Trophoblast cell (in vitro differentiated cells and primary cell): ENCODE data around the gene PDIA4.

Experiments used
- DNase-seq, 2 donors: peaks; one replicate each; pipeline ENCODE4 v3.0.0-alpha.2; 2016
- H2AFZ ChIP-seq: 2 replicates; pipeline ENCODE4 v1.6.1; 2013; ENCODE audit warnings: low read length, moderate library complexity, mild to moderate bottlenecking; ENCODE audit not compliant: insufficient read depth, poor library complexity
- H2AK5ac ChIP-seq: 2 replicates; pipeline ENCODE4 v1.6.1; 2013; ENCODE audit warnings: mild to moderate bottlenecking, low read length
- H2BK120ac ChIP-seq: 2 replicates; pipeline ENCODE4 v1.6.1; 2013; ENCODE audit warnings: low read length, mild to moderate bottlenecking, moderate library complexity; ENCODE audit not compliant: insufficient read depth, poor library complexity
- H2BK12ac ChIP-seq: 2 replicates; pipeline ENCODE4 v1.6.1; 2013; ENCODE audit warnings: mild to moderate bottlenecking, low read length, moderate library complexity
- H2BK5ac ChIP-seq: 2 replicates; pipeline ENCODE4 v1.6.1; 2013; ENCODE audit warnings: low read length, low read depth, moderate library complexity, mild to moderate bottlenecking; ENCODE audit not compliant: poor library complexity
- H3K14ac ChIP-seq: 2 replicates; pipeline ENCODE4 v1.6.1; 2013; ENCODE audit warnings: mild to moderate bottlenecking, low read length
- H3K18ac ChIP-seq: 2 replicates; pipeline ENCODE4 v1.6.1; 2013; ENCODE audit warnings: mild to moderate bottlenecking, low read length
- H3K23ac ChIP-seq: 2 replicates; pipeline ENCODE4 v1.6.1; 2013; ENCODE audit warnings: low read length
- H3K27ac ChIP-seq: 2 replicates; pipeline ENCODE4 v1.5.1; 2013; ENCODE audit warnings: low read depth, mild to moderate bottlenecking, inconsistent platforms, low read length, moderate library complexity
- H3K27me3 ChIP-seq: 2 replicates; pipeline ENCODE4 v1.6.1; 2013; ENCODE audit warnings: inconsistent platforms, mild to moderate bottlenecking, low read length, moderate library complexity; ENCODE audit not compliant: insufficient read depth
- H3K36me3 ChIP-seq, 2 experiments: 1 replicate in 1 of 2; 2 replicates in 1 of 2; pipeline ENCODE4 v1.6.1; 2013; ENCODE audit warnings: low read length in 2 of 2, mild to moderate bottlenecking in 2 of 2, moderate library complexity in 1 of 2; ENCODE audit not compliant: insufficient read depth in 2 of 2, control insufficient read depth in 1 of 2
- H3K4ac ChIP-seq: 2 replicates; pipeline ENCODE4 v1.6.1; 2013; ENCODE audit warnings: low read depth, mild to moderate bottlenecking, low read length, moderate library complexity
- H3K4me1 ChIP-seq, 2 experiments: 1 replicate in 1 of 2; 2 replicates in 1 of 2; pipeline ENCODE4 v1.6.1; 2013; ENCODE audit warnings: low read length in 2 of 2, mild to moderate bottlenecking in 2 of 2, moderate library complexity in 1 of 2; ENCODE audit not compliant: insufficient read depth in 2 of 2, control insufficient read depth in 1 of 2
- H3K4me2 ChIP-seq: 2 replicates; pipeline ENCODE4 v1.6.1; 2013; ENCODE audit warnings: inconsistent platforms, mild to moderate bottlenecking, low read length, moderate library complexity
- H3K4me3 ChIP-seq: 2 replicates; pipeline ENCODE4 v1.5.1; 2013; ENCODE audit warnings: mild to moderate bottlenecking, low read depth, low read length, inconsistent platforms
- H3K79me1 ChIP-seq: one replicate; pipeline ENCODE4 v1.6.1; 2013; ENCODE audit warnings: low read length
- H3K79me2 ChIP-seq: 2 replicates; pipeline ENCODE4 v1.6.1; 2013; ENCODE audit warnings: low read length, mild to moderate bottlenecking; ENCODE audit not compliant: control insufficient read depth, insufficient read depth, poor library complexity
- H3K9ac ChIP-seq: 2 replicates; pipeline ENCODE4 v1.6.1; 2013; ENCODE audit warnings: mild to moderate bottlenecking, low read length
- H3K9me3 ChIP-seq: 2 replicates; pipeline ENCODE4 v1.6.1; 2013; ENCODE audit warnings: low read depth, mild to moderate bottlenecking, control low read depth, inconsistent platforms, low read length; ENCODE audit not compliant: insufficient read depth
- H4K12ac ChIP-seq: 2 replicates; pipeline ENCODE4 v1.6.1; 2013; ENCODE audit warnings: low read depth, mild to moderate bottlenecking, low read length, moderate library complexity
- H4K8ac ChIP-seq: 2 replicates; pipeline ENCODE4 v1.6.1; 2013; ENCODE audit warnings: low read depth, mild to moderate bottlenecking, low read length, moderate library complexity
- H4K91ac ChIP-seq: one replicate; pipeline ENCODE4 v1.6.1; 2013; ENCODE audit warnings: low read depth, mild to moderate bottlenecking, low read length, moderate library complexity
- WGBS: extraction: QIAGEN DNeasy Blood & Tissue Kit; methylation state at CpG from one replicate; pipeline ENCODE4 v1.1.7; 2013; ENCODE audit warnings: missing lambda C conversion rate; ENCODE audit not compliant: insufficient read length, insufficient coverage; ENCODE audit errors: extremely low coverage; 5-methylcytosine and 5-hydroxymethylcytosine counted together

PDIA4 gene

GRCh38 chr7:149004405-149005370, 23.6 kb downstream of the PDIA4 start:
- no peak overlapping the region for H4K12ac ChIP-seq
- no peak overlapping the region for H3K23ac ChIP-seq
- no peak overlapping the region for H2AFZ ChIP-seq
- H2BK120ac ChIP-seq = no peak overlapping the region
- H3K18ac ChIP-seq = no peak overlapping the region
- H4K8ac ChIP-seq = no peak overlapping the region
- H4K91ac ChIP-seq = no peak overlapping the region
- peaks cover 74 to 79% of the 10 kb centered on the region in 2 experiments for H3K36me3 ChIP-seq
- H3K79me1 ChIP-seq = no peaks in the 10 kb centered on the region
- H3K9me3 ChIP-seq = peaks cover 4% of the 10 kb centered on the region
- H3K4me3 ChIP-seq = no peak overlapping the region
- H3K14ac ChIP-seq = no peak overlapping the region
- no peak overlapping the region for H2BK5ac ChIP-seq
- H3K4ac ChIP-seq = no peak overlapping the region
- no peaks in the 10 kb centered on the region for H3K79me2 ChIP-seq
- DNase-seq = no peak
- WGBS = no CpG with 5 or more reads among the region's 28 CpGs
- H2BK12ac ChIP-seq = no peak overlapping the region
- H3K27ac ChIP-seq = no peak overlapping the region
- H3K4me1 ChIP-seq = peaks cover 0 to 3% of the 10 kb centered on the region in 2 experiments
- no peak overlapping the region for H3K9ac ChIP-seq
- no peak overlapping the region for H3K4me2 ChIP-seq
- no peaks in the 10 kb centered on the region for H3K27me3 ChIP-seq
- no peak overlapping the region for H2AK5ac ChIP-seq

DNA sequence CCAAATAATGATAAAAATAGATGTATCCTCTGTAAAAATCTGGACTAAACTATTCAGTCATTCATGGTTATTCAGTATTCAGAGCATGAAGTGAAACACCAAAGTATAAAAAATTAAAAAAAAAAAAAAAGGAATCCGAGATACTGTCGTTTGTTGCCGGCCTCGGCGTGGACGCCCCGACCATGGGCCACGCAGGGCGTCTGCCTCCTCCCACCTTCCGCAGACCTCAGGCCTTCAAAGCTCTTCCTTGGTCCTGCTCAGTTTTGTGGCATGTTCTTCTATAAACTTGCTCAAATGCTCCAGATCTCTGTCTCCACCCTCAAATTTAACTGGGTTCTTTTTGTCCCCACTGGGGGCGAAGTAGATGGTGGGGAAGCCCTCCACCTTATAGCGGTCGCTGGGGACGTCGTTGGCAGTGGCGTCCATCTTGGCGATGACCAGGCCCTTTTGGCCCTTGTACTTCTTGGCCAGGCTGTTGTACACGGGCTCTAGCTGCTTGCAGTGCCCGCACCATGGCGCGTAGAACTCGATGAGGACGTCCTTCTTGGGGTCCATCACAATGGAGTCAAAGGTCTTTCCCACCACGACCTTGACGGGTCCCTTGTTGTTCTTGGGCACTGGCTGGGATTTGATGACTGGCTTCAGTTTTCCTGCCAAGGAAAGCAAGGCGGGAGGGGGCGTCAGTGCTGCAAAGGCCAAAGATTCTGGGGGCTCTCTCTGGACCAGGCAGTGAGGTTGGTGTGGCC, 24.6 kb downstream of the PDIA4 start:
- Histone ChIP-seq H4K91ac (no peak overlapping the region), H3K36me3 (peaks cover 68 to 71% of the 10 kb centered on the region in 2 experiments), H3K18ac (no peak overlapping the region), H3K27me3 (no peaks in the 10 kb centered on the region), H3K4me3 (no peak overlapping the region), H2BK120ac (no peak overlapping the region), H3K4me2 (no peak overlapping the region), H3K9ac (no peak overlapping the region), H3K4ac (no peak overlapping the region), H3K9me3 (peaks cover 4% of the 10 kb centered on the region), H2AFZ (no peak overlapping the region), H4K12ac (no peak overlapping the region), H2BK5ac (no peak overlapping the region), H3K14ac (no peak overlapping the region), H4K8ac (no peak overlapping the region), H3K23ac (no peak overlapping the region), H2BK12ac (no peak overlapping the region), H3K4me1 (peaks cover 0 to 3% of the 10 kb centered on the region in 2 experiments), H3K79me1 (no peaks in the 10 kb centered on the region), H3K27ac (no peak overlapping the region), H3K79me2 (no peaks in the 10 kb centered on the region), H2AK5ac (no peak overlapping the region)
- DNase-seq = no peak
- no CpG with 5 or more reads among the region's 27 CpGs for WGBS

DNA sequence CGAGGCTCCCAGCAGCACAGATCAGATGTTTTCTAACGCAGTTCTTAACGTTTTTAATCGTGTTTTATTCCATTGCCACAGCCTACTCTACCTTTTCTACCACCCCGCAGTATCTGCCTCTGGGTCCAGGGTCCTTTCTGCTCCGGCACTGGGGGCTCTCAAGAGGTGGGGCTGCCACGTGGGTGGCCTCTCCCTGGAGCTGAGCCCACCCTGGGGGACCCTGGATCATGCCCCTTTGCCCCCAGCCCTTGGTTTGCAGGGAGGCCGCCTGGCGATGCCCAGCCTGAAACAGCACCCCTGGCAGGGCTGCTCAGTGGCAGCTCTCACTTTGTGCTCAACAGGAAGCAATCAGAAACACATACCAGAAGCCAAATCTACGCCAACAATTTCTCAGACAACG, 25.3 kb downstream of the PDIA4 start:
- Histone ChIP-seq H3K14ac (no peak overlapping the region), H3K79me2 (no peaks in the 10 kb centered on the region), H4K8ac (no peak overlapping the region), H2AK5ac (no peak overlapping the region), H2BK12ac (no peak overlapping the region), H3K9ac (no peak overlapping the region), H3K4me1 (peaks cover 0 to 3% of the 10 kb centered on the region in 2 experiments), H3K23ac (no peak overlapping the region), H3K27me3 (no peaks in the 10 kb centered on the region), H3K9me3 (peaks cover 4% of the 10 kb centered on the region), H3K4ac (no peak overlapping the region), H3K27ac (no peak overlapping the region), H3K4me3 (no peak overlapping the region), H2BK5ac (no peak overlapping the region), H3K4me2 (no peak overlapping the region), H3K79me1 (no peaks in the 10 kb centered on the region), H4K91ac (no peak overlapping the region), H4K12ac (no peak overlapping the region), H2BK120ac (no peak overlapping the region), H3K18ac (no peak overlapping the region), H2AFZ (no peak overlapping the region), H3K36me3 (peaks cover 62 to 65% of the 10 kb centered on the region in 2 experiments)
- no peak for DNase-seq
- no CpG with 5 or more reads among the region's 11 CpGs for WGBS

DNA sequence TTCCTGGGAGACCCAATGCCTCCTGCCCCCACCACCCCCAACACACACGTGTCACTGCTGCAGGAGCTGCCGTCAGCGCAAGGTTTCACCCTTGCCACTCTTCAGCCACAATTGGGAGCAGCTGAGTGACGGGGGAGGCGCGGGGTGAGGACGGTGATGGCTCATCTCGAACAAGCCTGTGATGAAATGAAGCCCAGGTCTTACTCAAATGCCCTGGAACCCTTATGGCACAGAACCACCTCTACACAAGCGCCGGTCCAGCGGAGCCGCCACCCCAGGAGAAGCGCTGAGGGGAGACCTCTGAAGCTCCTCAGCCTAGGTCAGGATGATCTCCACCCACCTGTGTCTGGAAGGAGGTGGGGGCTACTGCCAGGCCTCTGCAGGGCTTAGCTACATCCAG, 25.7 kb downstream of the PDIA4 start:
- Histone ChIP-seq H2BK12ac (no peak overlapping the region), H3K79me1 (no peaks in the 10 kb centered on the region), H3K4me3 (no peak overlapping the region), H3K18ac (no peak overlapping the region), H3K79me2 (no peaks in the 10 kb centered on the region), H3K4me2 (no peak overlapping the region), H4K91ac (no peak overlapping the region), H3K14ac (no peak overlapping the region), H3K4me1 (peaks cover 0 to 3% of the 10 kb centered on the region in 2 experiments), H2BK5ac (no peak overlapping the region), H2BK120ac (no peak overlapping the region), H3K27ac (no peak overlapping the region), H4K12ac (no peak overlapping the region), H3K4ac (no peak overlapping the region), H3K9ac (no peak overlapping the region), H3K36me3 (peaks cover 58 to 61% of the 10 kb centered on the region in 2 experiments), H2AK5ac (no peak overlapping the region), H3K9me3 (peaks cover 4% of the 10 kb centered on the region), H3K27me3 (no peaks in the 10 kb centered on the region), H4K8ac (no peak overlapping the region), H2AFZ (no peak overlapping the region), H3K23ac (no peak overlapping the region)
- WGBS = no CpG with 5 or more reads among the region's 13 CpGs
- no peak for DNase-seq
